GM23338 (cell line): Measurements from ENCODE around the gene SHB. TPM values are rescaled to one million over a fixed set of nuclear protein-coding genes. Genes with fewer than 3 reads are reported as not detected.

ENCODE experiments used
- ATAC-seq: fragments of 200-7000 bp; cut with Tn5 transposase; 3 replicates; pipeline ENCODE4 v1.9.1; 2020
- DNase-seq: peaks from one replicate; pipeline ENCODE4 v3.0.0-alpha.2; 2015; ENCODE audit warnings: low spot score
- H2AFZ ChIP-seq: fragments of 200-600 bp; sonication (generic); 2 replicates; pipeline ENCODE4 v1.8.0; 2016; ENCODE audit warnings: antibody characterized with exemption, mild to moderate bottlenecking, moderate library complexity
- H3F3A ChIP-seq: fragments of 200-600 bp; sonication (generic); replicated peaks from 2 replicates; pipeline ENCODE4 v1.8.0; 2017; ENCODE audit warnings: antibody characterized with exemption, mixed run types, low read depth
- H3K27ac ChIP-seq: fragments of 200-600 bp; sonication (generic); 2 replicates; pipeline ENCODE4 v1.6.1; 2016; ENCODE audit warnings: low read depth
- H3K27me3 ChIP-seq: fragments of 200-600 bp; sonication (generic); 2 replicates; pipeline ENCODE4 v1.8.0; 2016; ENCODE audit warnings: mild to moderate bottlenecking, mixed run types, moderate library complexity; ENCODE audit not compliant: insufficient read depth
- H3K36me3 ChIP-seq: fragments of 200-600 bp; sonication (generic); 2 replicates; pipeline ENCODE4 v1.8.0; 2016; ENCODE audit warnings: mild to moderate bottlenecking; ENCODE audit not compliant: insufficient read depth
- H3K4me1 ChIP-seq: fragments of 200-600 bp; sonication (generic); 2 replicates; pipeline ENCODE4 v1.8.0; 2016; ENCODE audit warnings: mild to moderate bottlenecking, moderate library complexity; ENCODE audit not compliant: insufficient read depth
- H3K4me2 ChIP-seq: fragments of 200-600 bp; sonication (generic); 2 replicates; pipeline ENCODE4 v1.7.1; 2017; ENCODE audit warnings: mixed run types
- H3K4me3 ChIP-seq: fragments of 200-600 bp; sonication (generic); 2 replicates; pipeline ENCODE4 v1.6.1; 2016; ENCODE audit warnings: mixed run types
- H3K79me2 ChIP-seq: fragments of 200-600 bp; sonication (generic); replicated peaks from 2 replicates; pipeline ENCODE4 v1.8.0; 2017; ENCODE audit warnings: mild to moderate bottlenecking; ENCODE audit not compliant: insufficient read depth
- H3K9me2 ChIP-seq: fragments of 200-600 bp; sonication (generic); 2 replicates; pipeline ENCODE4 v1.8.0; 2017; ENCODE audit not compliant: insufficient read depth
- H4K20me1 ChIP-seq: fragments of 200-600 bp; sonication (generic); replicated peaks from 2 replicates; pipeline ENCODE4 v1.8.0; 2017; ENCODE audit warnings: mild to moderate bottlenecking; ENCODE audit not compliant: insufficient read depth
- H3K27ac Mint-ChIP-seq: 2 replicates; pipeline ENCODE4 v1.8.0; 2020; ENCODE audit warnings: inconsistent platforms, mild to moderate bottlenecking, moderate library complexity, mixed read lengths
- H3K27me3 Mint-ChIP-seq: 3 replicates; pipeline ENCODE4 v1.8.0; 2022; ENCODE audit warnings: low read depth, mild to moderate bottlenecking, moderate library complexity, mixed read lengths, inconsistent platforms; ENCODE audit not compliant: insufficient read depth, poor library complexity
- H3K36me3 Mint-ChIP-seq: 3 replicates; pipeline ENCODE4 v1.8.0; 2021; ENCODE audit warnings: low read depth, mild to moderate bottlenecking, inconsistent platforms, moderate library complexity, mixed read lengths
- H3K4me1 Mint-ChIP-seq: 3 replicates; pipeline ENCODE4 v1.8.0; 2020; ENCODE audit warnings: mild to moderate bottlenecking, inconsistent platforms, mixed read lengths
- H3K4me3 Mint-ChIP-seq: 3 replicates; pipeline ENCODE4 v1.8.0; 2021; ENCODE audit warnings: moderate library complexity, mild to moderate bottlenecking, inconsistent platforms, mixed read lengths
- H3K9me3 Mint-ChIP-seq: 3 replicates; pipeline ENCODE4 v1.8.0; 2020; ENCODE audit warnings: moderate library complexity, mild to moderate bottlenecking, inconsistent platforms, mixed read lengths
- CREB1 ChIP-seq: fragments of 250-450 bp; sonication (Bioruptor Pico); IDR thresholded peaks from 2 replicates; pipeline ENCODE4 v1.5.0; 2020; ENCODE audit warnings: low read depth, mild to moderate bottlenecking, moderate library complexity
- POLR2AphosphoS5 ChIP-seq: IDR thresholded peaks from 2 replicates; pipeline ENCODE4 v1.6.1; 2016; ENCODE audit warnings: antibody characterized with exemption, low read depth
- REST ChIP-seq: IDR thresholded peaks from one replicate; pipeline ENCODE4 v1.6.1; 2018; ENCODE audit warnings: antibody characterized with exemption; ENCODE audit not compliant: unreplicated experiment
- STAT1 ChIP-seq: IDR thresholded peaks from one replicate; pipeline ENCODE4 v1.6.1; 2016; ENCODE audit warnings: antibody characterized with exemption; ENCODE audit not compliant: unreplicated experiment
- ZNF114 ChIP-seq: fragments of 250-450 bp; sonication (Bioruptor Pico); IDR thresholded peaks from 2 replicates; pipeline ENCODE4 v1.5.0; 2020; ENCODE audit warnings: mild to moderate bottlenecking, moderate library complexity
- ZNF331 ChIP-seq: fragments of 250-450 bp; sonication (Bioruptor Pico); IDR thresholded peaks from 2 replicates; pipeline ENCODE4 v1.5.0; 2020; ENCODE audit warnings: low read depth, mild to moderate bottlenecking, moderate library complexity
- polyA plus RNA-seq: library from polyadenylated mRNA; unstranded; fragments of >200 nt; fragmentation: Nextera tagmentation; extraction: Ambion mirVana; gene quantifications from 2 replicates; pipeline ENCODE4 v1.2.1, GENCODE V29; 2016
- total RNA-seq: library from RNA; depleted of rRNA; stranded (reverse); fragments of >200 nt; shearing (Covaris generic); gene quantifications from 2 replicates; pipeline ENCODE4 v1.2.3, GENCODE V29; 2014
- TF ChIP-seq, protein P1 (sequence below), 2 experiments: fragments of 200-600 bp in 1 of 2; sonication (generic) in 1 of 2; conservative IDR thresholded peaks; 2 replicates each; pipeline versions ENCODE4 v1.5.1 to v1.6.1; 2016 to 2017; ENCODE audit warnings: antibody characterized with exemption in 2 of 2, low read depth in 2 of 2, mild to moderate bottlenecking in 2 of 2, moderate library complexity in 1 of 2
- TF ChIP-seq, protein P2 (sequence below): IDR thresholded peaks from 2 replicates; pipeline ENCODE4 v1.6.1; 2016; ENCODE audit warnings: antibody characterized with exemption
- TF ChIP-seq, protein P3 (sequence below): fragments of 250-450 bp; sonication (Bioruptor Pico); IDR thresholded peaks from 2 replicates; pipeline ENCODE4 v1.5.0; 2020; ENCODE audit warnings: mild to moderate bottlenecking, moderate library complexity

SHB gene
- total and polyA plus RNA-seq, 2 experiments from 2014 or later = 1.5 to 14.0 TPM

- TF ChIP-seq ZNF331 (no peak), REST (no peak), STAT1 (no peak), CREB1 (CRISPR knock-in tag) (no peak)
- TF ChIP-seq, protein P1, sequence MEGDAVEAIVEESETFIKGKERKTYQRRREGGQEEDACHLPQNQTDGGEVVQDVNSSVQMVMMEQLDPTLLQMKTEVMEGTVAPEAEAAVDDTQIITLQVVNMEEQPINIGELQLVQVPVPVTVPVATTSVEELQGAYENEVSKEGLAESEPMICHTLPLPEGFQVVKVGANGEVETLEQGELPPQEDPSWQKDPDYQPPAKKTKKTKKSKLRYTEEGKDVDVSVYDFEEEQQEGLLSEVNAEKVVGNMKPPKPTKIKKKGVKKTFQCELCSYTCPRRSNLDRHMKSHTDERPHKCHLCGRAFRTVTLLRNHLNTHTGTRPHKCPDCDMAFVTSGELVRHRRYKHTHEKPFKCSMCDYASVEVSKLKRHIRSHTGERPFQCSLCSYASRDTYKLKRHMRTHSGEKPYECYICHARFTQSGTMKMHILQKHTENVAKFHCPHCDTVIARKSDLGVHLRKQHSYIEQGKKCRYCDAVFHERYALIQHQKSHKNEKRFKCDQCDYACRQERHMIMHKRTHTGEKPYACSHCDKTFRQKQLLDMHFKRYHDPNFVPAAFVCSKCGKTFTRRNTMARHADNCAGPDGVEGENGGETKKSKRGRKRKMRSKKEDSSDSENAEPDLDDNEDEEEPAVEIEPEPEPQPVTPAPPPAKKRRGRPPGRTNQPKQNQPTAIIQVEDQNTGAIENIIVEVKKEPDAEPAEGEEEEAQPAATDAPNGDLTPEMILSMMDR (conservative IDR thresholded peaks at IDR 0.05; ENCODE audit: low read depth in 2 of 2) = no peak
Observed at GRCh38 chr9:37955781-37956422, 113.1 kb downstream of the SHB start (continued).

GRCh38 chr9:37954581-37954981 lies 114.4 kb downstream of the SHB start:
- no peaks in the 10 kb centered on the region for H3K4me1 ChIP-seq
- no peak overlapping the region for H3K4me2 ChIP-seq
- Mint-ChIP-seq H3K27me3 (peaks cover 16% of the 10 kb centered on the region), H3K9me3 (no peaks in the 10 kb centered on the region; the same call in 1 of the 3 replicates), H3K36me3 (peaks cover 27% of the 10 kb centered on the region; the same call in 2 of the 3 replicates), H3K4me1 (no peaks in the 10 kb centered on the region; the same call in 2 of the 3 replicates), H3K27ac (no peak overlapping the region), H3K4me3 (no peak overlapping the region)
- DNase-seq (no peak), ATAC-seq (no peak)
- H3K4me3 ChIP-seq = no peak overlapping the region
- no peaks in the 10 kb centered on the region for H3K79me2 ChIP-seq
- H4K20me1 ChIP-seq = no peaks in the 10 kb centered on the region
- no peaks in the 10 kb centered on the region for H3K36me3 ChIP-seq
- no peak overlapping the region for H2AFZ ChIP-seq
- H3K27ac ChIP-seq = no peak overlapping the region
- no peaks in the 10 kb centered on the region for H3K27me3 ChIP-seq
- no peaks in the 10 kb centered on the region for H3K9me2 ChIP-seq
- H3F3A ChIP-seq = no peaks in the 10 kb centered on the region
- no peak for TF ChIP-seq CREB1 (CRISPR knock-in tag)
- TF ChIP-seq, protein P2, sequence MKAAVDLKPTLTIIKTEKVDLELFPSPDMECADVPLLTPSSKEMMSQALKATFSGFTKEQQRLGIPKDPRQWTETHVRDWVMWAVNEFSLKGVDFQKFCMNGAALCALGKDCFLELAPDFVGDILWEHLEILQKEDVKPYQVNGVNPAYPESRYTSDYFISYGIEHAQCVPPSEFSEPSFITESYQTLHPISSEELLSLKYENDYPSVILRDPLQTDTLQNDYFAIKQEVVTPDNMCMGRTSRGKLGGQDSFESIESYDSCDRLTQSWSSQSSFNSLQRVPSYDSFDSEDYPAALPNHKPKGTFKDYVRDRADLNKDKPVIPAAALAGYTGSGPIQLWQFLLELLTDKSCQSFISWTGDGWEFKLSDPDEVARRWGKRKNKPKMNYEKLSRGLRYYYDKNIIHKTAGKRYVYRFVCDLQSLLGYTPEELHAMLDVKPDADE = no peak
- no peak for TF ChIP-seq ZNF114
- TF ChIP-seq, protein P3, sequence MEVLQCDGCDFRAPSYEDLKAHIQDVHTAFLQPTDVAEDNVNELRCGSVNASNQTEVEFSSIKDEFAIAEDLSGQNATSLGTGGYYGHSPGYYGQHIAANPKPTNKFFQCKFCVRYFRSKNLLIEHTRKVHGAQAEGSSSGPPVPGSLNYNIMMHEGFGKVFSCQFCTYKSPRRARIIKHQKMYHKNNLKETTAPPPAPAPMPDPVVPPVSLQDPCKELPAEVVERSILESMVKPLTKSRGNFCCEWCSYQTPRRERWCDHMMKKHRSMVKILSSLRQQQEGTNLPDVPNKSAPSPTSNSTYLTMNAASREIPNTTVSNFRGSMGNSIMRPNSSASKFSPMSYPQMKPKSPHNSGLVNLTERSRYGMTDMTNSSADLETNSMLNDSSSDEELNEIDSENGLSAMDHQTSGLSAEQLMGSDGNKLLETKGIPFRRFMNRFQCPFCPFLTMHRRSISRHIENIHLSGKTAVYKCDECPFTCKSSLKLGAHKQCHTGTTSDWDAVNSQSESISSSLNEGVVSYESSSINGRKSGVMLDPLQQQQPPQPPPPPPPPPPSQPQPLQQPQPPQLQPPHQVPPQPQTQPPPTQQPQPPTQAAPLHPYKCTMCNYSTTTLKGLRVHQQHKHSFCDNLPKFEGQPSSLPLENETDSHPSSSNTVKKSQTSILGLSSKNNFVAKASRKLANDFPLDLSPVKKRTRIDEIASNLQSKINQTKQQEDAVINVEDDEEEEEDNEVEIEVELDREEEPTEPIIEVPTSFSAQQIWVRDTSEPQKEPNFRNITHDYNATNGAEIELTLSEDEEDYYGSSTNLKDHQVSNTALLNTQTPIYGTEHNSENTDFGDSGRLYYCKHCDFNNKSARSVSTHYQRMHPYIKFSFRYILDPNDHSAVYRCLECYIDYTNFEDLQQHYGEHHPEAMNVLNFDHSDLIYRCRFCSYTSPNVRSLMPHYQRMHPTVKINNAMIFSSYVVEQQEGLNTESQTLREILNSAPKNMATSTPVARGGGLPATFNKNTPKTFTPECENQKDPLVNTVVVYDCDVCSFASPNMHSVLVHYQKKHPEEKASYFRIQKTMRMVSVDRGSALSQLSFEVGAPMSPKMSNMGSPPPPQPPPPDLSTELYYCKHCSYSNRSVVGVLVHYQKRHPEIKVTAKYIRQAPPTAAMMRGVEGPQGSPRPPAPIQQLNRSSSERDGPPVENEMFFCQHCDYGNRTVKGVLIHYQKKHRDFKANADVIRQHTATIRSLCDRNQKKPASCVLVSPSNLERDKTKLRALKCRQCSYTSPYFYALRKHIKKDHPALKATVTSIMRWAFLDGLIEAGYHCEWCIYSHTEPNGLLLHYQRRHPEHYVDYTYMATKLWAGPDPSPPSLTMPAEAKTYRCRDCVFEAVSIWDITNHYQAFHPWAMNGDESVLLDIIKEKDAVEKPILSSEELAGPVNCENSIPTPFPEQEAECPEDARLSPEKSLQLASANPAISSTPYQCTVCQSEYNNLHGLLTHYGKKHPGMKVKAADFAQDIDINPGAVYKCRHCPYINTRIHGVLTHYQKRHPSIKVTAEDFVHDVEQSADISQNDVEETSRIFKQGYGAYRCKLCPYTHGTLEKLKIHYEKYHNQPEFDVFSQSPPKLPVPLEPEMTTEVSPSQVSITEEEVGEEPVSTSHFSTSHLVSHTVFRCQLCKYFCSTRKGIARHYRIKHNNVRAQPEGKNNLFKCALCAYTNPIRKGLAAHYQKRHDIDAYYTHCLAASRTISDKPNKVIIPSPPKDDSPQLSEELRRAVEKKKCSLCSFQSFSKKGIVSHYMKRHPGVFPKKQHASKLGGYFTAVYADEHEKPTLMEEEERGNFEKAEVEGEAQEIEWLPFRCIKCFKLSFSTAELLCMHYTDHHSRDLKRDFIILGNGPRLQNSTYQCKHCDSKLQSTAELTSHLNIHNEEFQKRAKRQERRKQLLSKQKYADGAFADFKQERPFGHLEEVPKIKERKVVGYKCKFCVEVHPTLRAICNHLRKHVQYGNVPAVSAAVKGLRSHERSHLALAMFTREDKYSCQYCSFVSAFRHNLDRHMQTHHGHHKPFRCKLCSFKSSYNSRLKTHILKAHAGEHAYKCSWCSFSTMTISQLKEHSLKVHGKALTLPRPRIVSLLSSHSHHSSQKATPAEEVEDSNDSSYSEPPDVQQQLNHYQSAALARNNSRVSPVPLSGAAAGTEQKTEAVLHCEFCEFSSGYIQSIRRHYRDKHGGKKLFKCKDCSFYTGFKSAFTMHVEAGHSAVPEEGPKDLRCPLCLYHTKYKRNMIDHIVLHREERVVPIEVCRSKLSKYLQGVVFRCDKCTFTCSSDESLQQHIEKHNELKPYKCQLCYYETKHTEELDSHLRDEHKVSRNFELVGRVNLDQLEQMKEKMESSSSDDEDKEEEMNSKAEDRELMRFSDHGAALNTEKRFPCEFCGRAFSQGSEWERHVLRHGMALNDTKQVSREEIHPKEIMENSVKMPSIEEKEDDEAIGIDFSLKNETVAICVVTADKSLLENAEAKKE (CRISPR knock-in tag) = no peak
- TF ChIP-seq POLR2AphosphoS5 = no peak
